ENCODE data around the gene BLM. TPM values are rescaled to one million over a fixed set of nuclear protein-coding genes. Genes with fewer than 3 reads are reported as not detected.
A peak's percentile ranks its signal among the peaks of the same experiment; 100 is the strongest.

BLM gene
- total RNA-seq (2016; rRNA removed; fragmentation: Illumina TruSeq; extraction: Trizol) (11.8 and 17.4 TPM in 2 replicates), polyA plus RNA-seq (2011; rRNA removed) (2.8 and 5.1 TPM in 2 replicates), polyA minus RNA-seq (2011; rRNA and poly(A)+ RNA removed; ENCODE audit: low replicate concordance) (4.0 and 28.3 TPM in 2 replicates), Bru-seq, nascent RNA (percentile 41 among the genes with signal in this experiment), BruChase-seq, experiment 1, labeled RNA remaining after a 6-hour chase (percentile 47 among the genes with signal in this experiment), BruChase-seq, experiment 2, labeled RNA remaining after a 2-hour chase (percentile 47 among the genes with signal in this experiment)
- 2.2 and 2.6 TPM in 2 replicates for total RNA-seq (2016; cell fraction: cytosol; rRNA removed; fragmentation: Illumina TruSeq; extraction: Trizol; ENCODE audit: low read depth)
- total RNA-seq (2016; cell fraction: insoluble cytoplasmic fraction; rRNA removed; fragmentation: Illumina TruSeq; extraction: Trizol), result 10.5 and 15.0 TPM in 2 replicates
- 3.6 and 3.8 TPM in 2 replicates for total RNA-seq (2016; cell fraction: membrane; rRNA removed; fragmentation: Illumina TruSeq; extraction: Trizol)
- 12.3 and 13.7 TPM in 2 replicates for total RNA-seq (2016; cell fraction: nucleus; rRNA removed; fragmentation: Illumina TruSeq; extraction: Trizol)
- polyA plus RNA-seq (2011; cell fraction: cytosol; rRNA removed), result 1.1 and 1.5 TPM in 2 replicates
- 2.3 and 2.9 TPM in 2 replicates for polyA plus RNA-seq (2011; cell fraction: nucleus; rRNA removed)
- 0.87 and 4.0 TPM in 2 replicates for polyA plus RNA-seq (2012)
- 0.60 and 0.83 TPM in 2 replicates for polyA plus RNA-seq (2016; cell fraction: cytosol; fragmentation: Illumina TruSeq; extraction: Trizol; ENCODE audit: low read depth)
- 14.9 and 15.0 TPM in 2 replicates for polyA plus RNA-seq (2016; cell fraction: insoluble cytoplasmic fraction; fragmentation: Illumina TruSeq; extraction: Trizol; ENCODE audit: low read depth)
- 1.5 and 1.7 TPM in 2 replicates for polyA plus RNA-seq (2016; cell fraction: membrane; fragmentation: Illumina TruSeq; extraction: Trizol; ENCODE audit: low read depth)
- polyA plus RNA-seq (2016; cell fraction: nucleus; fragmentation: Illumina TruSeq; extraction: Trizol; ENCODE audit: insufficient read depth, low read depth), result 15.5 and 15.9 TPM in 2 replicates
- 2.6 and 3.3 TPM in 2 replicates for polyA minus RNA-seq (2011; cell fraction: cytosol; rRNA and poly(A)+ RNA removed)
- 4.2 and 5.9 TPM in 2 replicates for polyA minus RNA-seq (2011; cell fraction: nucleus; rRNA and poly(A)+ RNA removed)
- long read RNA-seq, experiment 1, partial matches to known transcripts, result 3 of 3 reads
- long read RNA-seq, experiment 1, other reads (novel, unspliced or antisense), result 0 of 3 reads
- long read RNA-seq, experiment 2, partial matches to known transcripts, result 2 of 2 reads
- long read RNA-seq, experiment 2, other reads (novel, unspliced or antisense), result 0 of 2 reads

GRCh38 chr15:90716976-90717821, at the start of gene BLM:
TSS of gene BLM (plus strand) at chr15:90717346. CDS start at chr15:90747393, 30,047 bp downstream.
- peak; percentile 95 for DNase-seq (ENCODE audit: low spot score)
- H3K27me3 ChIP-seq (ENCODE audit: control insufficient read depth in 1 of 2, insufficient read depth in 2 of 2, low read length in 2 of 2), result no peaks in the 10 kb centered on the region; a peak in 1 of 5 replicates
- H2AFZ ChIP-seq (ENCODE audit: low read length), result peak within 1 kb of the TSS; percentile 97
- CTCF ChIA-PET (ENCODE audit: low intra/inter-chr PET ratio, low total read pairs), result no interaction called here
- H4K20me1 ChIP-seq (ENCODE audit: insufficient read depth, low read length), result no peaks in the 10 kb centered on the region
- peak within 1 kb of the TSS; percentile 82 to 97 (median 94) for H3K4me3 ChIP-seq (replicated peaks in 1 of 3; ENCODE audit: insufficient read depth in 1 of 3, low read depth in 2 of 3, low read length in 3 of 3)
- WGBS (ENCODE audit: low lambda C conversion rate), result 0% methylated on average over 2 of the region's 65 CpGs
- BruUV-seq (replicated peaks), result no TSS peak
- peak within 1 kb of the TSS; percentile 78 for H3K27ac ChIP-seq (ENCODE audit: extremely low read length, insufficient read depth, low read length)
- H3K9ac ChIP-seq (ENCODE audit: insufficient read depth, low read depth, low read length), result peak within 1 kb of the TSS; percentile 91
- H3K4me1 ChIP-seq (ENCODE audit: insufficient read depth, low read length), result peaks cover 28% of the 10 kb centered on the region
- peak; percentile 98 for FAIRE-seq
- intact Hi-C loops (cut with micrococcal nuclease; ENCODE audit: unreplicated experiment), result loop anchor here (1.0 kb wide), 1 partner anchor 186 kb away; the partner anchor contains the start of gene MAN2A2
- H3K79me2 ChIP-seq (ENCODE audit: insufficient read depth, low read length), result peaks cover 16% of the 10 kb centered on the region
- no peaks in the 10 kb centered on the region for H3K36me3 ChIP-seq (replicated peaks in 1 of 2; ENCODE audit: control insufficient read depth in 1 of 2, insufficient read depth in 2 of 2, low read length in 2 of 2)
- H3K9me3 ChIP-seq (ENCODE audit: low read length), result no peaks in the 10 kb centered on the region
- H3K4me2 ChIP-seq (ENCODE audit: low read depth, low read length), result peak within 1 kb of the TSS; percentile 90
- peak; percentile 99 for ATAC-seq
- in situ Hi-C loops (cut with HindIII; ENCODE audit: extremely low pct_ligation_motif_present, low pct_unique_long_range_greater_than_20kb), result no loop called here
- POLR2A ChIA-PET, result interaction anchor here (0.8 to 1.4 kb wide), 7 partner anchors 50 to 214 kb away, joined by 3 to 9 read pairs (median 3); no protein-coding TSS in a partner anchor
- TF ChIP-seq ZNF382 (CRISPR knock-in tag; IDR thresholded peaks at IDR 0.05; ENCODE audit: borderline replicate concordance) (no peak), ASH2L (IDR thresholded peaks at IDR 0.05; ENCODE audit: insufficient read length, low read depth, low read length) (peak; percentile 60), CREBL2 (CRISPR knock-in tag; IDR thresholded peaks at IDR 0.05; ENCODE audit: borderline replicate concordance) (no peak), SMARCC2 (IDR thresholded peaks at IDR 0.05) (no peak), BCL6 (CRISPR knock-in tag; IDR thresholded peaks at IDR 0.05) (no peak), NCOA2 (CRISPR knock-in tag; IDR thresholded peaks at IDR 0.05) (0 out of 2 replicates have a peak, but pooled peaks have one; percentile 19), MIER2 (CRISPR knock-in tag; IDR thresholded peaks at IDR 0.05) (no peak), ZNF136 (CRISPR knock-in tag; IDR thresholded peaks at IDR 0.05; ENCODE audit: low read depth) (no peak), YY1 (IDR thresholded peaks at IDR 0.05; ENCODE audit: insufficient read depth, insufficient replicate concordance, low read depth, low read length) (peak; percentile 30), PHF20 (CRISPR knock-in tag; IDR thresholded peaks at IDR 0.05) (peak; percentile 78), FOXC1 (CRISPR knock-in tag; IDR thresholded peaks at IDR 0.05; ENCODE audit: borderline replicate concordance) (no peak), ZNF124 (CRISPR knock-in tag; IDR thresholded peaks at IDR 0.05) (peak; percentile 70; the same call in 1 of the 2 replicates), ZNF343 (CRISPR knock-in tag; IDR thresholded peaks at IDR 0.05) (no peak), JARID2 (CRISPR knock-in tag; IDR thresholded peaks at IDR 0.05; ENCODE audit: insufficient replicate concordance) (no peak), ZNF546 (CRISPR knock-in tag; conservative IDR thresholded peaks at IDR 0.05) (0 out of 2 replicates have a peak, but pooled peaks have one; percentile 45), ZNF790 (CRISPR knock-in tag; IDR thresholded peaks at IDR 0.05; ENCODE audit: borderline replicate concordance) (no peak), MYNN (CRISPR knock-in tag; IDR thresholded peaks at IDR 0.05; ENCODE audit: low read depth) (0 out of 2 replicates have a peak, but pooled peaks have one; percentile 37), ZNF329 (CRISPR knock-in tag; IDR thresholded peaks at IDR 0.05; ENCODE audit: low read depth) (0 out of 2 replicates have a peak, but pooled peaks have one; percentile 55), CBFB (CRISPR knock-in tag; IDR thresholded peaks at IDR 0.05) (peak; percentile 76)

All from HepG2 (cell line).